Naive thymus-derived CD8-positive, alpha-beta T cell (primary cell): ENCODE results near the gene PODNL1. TPM values are rescaled to one million over a fixed set of nuclear protein-coding genes. Genes with fewer than 3 reads are reported as not detected.

Experiments
- ATAC-seq, 2 donors: fragments of 150-1000 bp; cut with Tn5 transposase in 1 of 2; sonication (Bioruptor Pico), chemical (Tn5 transposase) in 1 of 2; 1 replicate in 1 of 2; 2 replicates in 1 of 2; pipeline ENCODE4 v1.10.0; 2021; ENCODE audit warnings: mild to moderate bottlenecking in 2 of 2, moderate library complexity in 2 of 2
- POLR2A ChIA-PET: fragments of 350-600 bp; sonication (Branson Sonifier 250); formaldehyde crosslinking; loops from one replicate; lab custom pipeline; 2021; ENCODE audit warnings: antibody characterized with exemption; lab: Charles Lee
- DNase-seq, 10 donors: peaks; one replicate each; pipeline versions ENCODE4 v3.0.0 to v3.0.0-alpha.2; 2020 to 2022
- H3K27ac Mint-ChIP-seq, 10 donors: one replicate each; pipeline ENCODE4 v1.8.0; 2020 to 2022; ENCODE audit warnings: mild to moderate bottlenecking in 10 of 10, mixed read lengths in 10 of 10, moderate library complexity in 4 of 10, inconsistent platforms in 1 of 10
- H3K27me3 Mint-ChIP-seq, 5 donors: one replicate each; pipeline ENCODE4 v1.8.0; 2021 to 2022; ENCODE audit warnings: mixed read lengths in 5 of 5
- H3K36me3 Mint-ChIP-seq, 3 donors: one replicate each; pipeline ENCODE4 v1.8.0; 2020 to 2022; ENCODE audit warnings: mixed read lengths in 3 of 3, mild to moderate bottlenecking in 2 of 3, inconsistent platforms in 1 of 3
- H3K4me1 Mint-ChIP-seq, 4 donors: one replicate each; pipeline ENCODE4 v1.8.0; 2021 to 2022; ENCODE audit warnings: mixed read lengths in 4 of 4
- H3K4me3 Mint-ChIP-seq, 10 donors: one replicate each; pipeline ENCODE4 v1.8.0; 2020 to 2022; ENCODE audit warnings: mild to moderate bottlenecking in 10 of 10, mixed read lengths in 10 of 10, moderate library complexity in 6 of 10, inconsistent platforms in 1 of 10
- H3K9me3 Mint-ChIP-seq, 9 donors: one replicate each; pipeline ENCODE4 v1.8.0; 2020 to 2022; ENCODE audit warnings: mixed read lengths in 9 of 9, mild to moderate bottlenecking in 3 of 9, inconsistent platforms in 1 of 9, moderate library complexity in 1 of 9
- polyA plus RNA-seq, 3 donors: library from polyadenylated mRNA; unstranded; fragments of 300-500 nt; fragmentation: Illumina TruSeq; gene quantifications; one replicate each; pipeline ENCODE4 v1.2.3, GENCODE V29; 2021
- total RNA-seq, 8 experiments: library from RNA in 2 of 8; stranded (reverse) in 2 of 8; gene quantifications; one replicate each; pipeline ENCODE4 v1.2.3 and lab custom pipeline; 2021 to 2026

Gene PODNL1, protein sequence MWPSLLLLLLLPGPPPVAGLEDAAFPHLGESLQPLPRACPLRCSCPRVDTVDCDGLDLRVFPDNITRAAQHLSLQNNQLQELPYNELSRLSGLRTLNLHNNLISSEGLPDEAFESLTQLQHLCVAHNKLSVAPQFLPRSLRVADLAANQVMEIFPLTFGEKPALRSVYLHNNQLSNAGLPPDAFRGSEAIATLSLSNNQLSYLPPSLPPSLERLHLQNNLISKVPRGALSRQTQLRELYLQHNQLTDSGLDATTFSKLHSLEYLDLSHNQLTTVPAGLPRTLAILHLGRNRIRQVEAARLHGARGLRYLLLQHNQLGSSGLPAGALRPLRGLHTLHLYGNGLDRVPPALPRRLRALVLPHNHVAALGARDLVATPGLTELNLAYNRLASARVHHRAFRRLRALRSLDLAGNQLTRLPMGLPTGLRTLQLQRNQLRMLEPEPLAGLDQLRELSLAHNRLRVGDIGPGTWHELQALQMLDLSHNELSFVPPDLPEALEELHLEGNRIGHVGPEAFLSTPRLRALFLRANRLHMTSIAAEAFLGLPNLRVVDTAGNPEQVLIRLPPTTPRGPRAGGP
- not detected for total RNA-seq
- not detected for polyA plus RNA-seq
- 0 to 0.14 (median 0) reads per million in 6 experiments for total RNA-seq (lab: John Stamatoyannopoulos, UW)

DNA sequence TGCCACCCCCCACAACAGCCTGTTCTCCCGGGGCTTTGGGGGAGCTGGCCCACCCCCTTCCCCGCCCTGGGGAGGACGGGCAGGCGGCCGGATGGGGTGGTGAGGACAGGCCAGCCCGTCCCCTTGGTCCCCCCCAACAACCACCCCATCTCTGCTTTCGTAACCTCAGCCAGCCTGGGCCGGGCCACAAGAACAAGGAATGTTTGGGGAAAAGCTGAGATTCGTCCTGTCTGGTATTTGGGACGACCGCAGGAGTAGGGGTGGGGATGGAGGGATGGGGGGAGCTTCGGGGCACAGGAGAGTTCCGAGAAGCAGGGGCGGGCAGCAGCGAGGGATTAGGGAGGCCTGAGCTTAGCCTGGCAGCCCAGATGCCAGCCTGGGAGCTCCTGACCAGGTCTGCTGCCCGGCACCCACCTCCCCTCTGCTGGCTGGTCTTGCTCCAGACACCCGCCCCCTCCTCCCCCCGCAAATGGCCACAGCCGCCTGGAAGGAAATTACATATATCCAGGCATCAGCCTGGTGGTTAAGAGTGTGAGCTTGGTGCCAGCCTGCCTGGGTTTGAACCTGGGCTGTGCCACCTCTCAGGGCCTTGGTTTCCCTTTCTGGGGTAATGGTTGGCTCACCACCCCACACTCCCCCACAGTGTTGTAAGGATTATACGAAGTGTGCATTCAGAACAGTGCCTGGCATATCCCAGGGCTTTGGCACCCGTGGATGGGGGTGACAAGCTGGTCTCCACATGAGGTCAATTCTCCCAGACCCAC lies at the start of gene PODNL1:
Gene PODNL1 (minus strand): TSS at position 117 of the 764 bp plus-strand sequence. CDS start 236 bp downstream, outside the sequence.
- ATAC-seq = no peak
- H3K36me3 Mint-ChIP-seq = no peaks in the 10 kb centered on the region

DNA sequence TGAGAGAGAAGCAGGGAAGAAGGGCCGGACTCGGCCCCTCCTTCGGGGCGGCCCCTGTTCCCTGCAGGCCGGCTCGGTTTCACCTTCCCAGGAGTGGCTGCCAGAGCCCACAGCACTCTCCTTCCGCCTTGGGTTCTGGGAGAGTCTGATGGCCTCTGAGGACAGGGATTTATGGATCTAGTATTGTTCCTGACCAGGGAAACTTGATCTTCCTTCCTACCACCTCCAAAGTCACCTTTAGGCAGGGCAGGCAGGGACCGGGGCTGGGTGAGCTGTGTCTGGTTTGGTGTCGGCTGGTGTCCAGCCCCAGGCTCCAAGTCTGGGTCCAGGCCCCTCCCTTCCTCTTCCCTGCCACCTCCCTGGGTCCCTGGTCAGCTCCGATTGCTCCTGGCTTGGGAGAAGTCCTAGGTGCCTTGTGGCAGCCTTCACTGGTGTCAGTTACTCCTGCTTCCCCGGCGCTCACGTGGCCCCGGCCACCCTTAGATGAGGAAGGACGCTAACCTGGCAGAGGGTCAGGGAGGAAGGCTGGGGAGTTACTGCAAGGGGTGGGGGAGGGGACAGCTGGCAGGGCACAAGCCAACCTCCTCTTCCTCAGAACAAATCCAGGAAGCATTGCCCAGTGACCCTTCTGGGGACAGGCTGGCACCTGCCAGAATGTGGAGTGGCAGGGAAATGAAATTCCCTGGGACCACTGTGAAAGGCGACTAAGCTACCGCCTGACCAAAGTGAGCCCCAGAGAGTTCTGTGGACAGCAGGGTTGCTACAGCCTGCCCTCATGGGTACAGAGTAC lies 49.1 kb upstream of the PODNL1 start:
- no peaks in the 10 kb centered on the region for H3K9me3 Mint-ChIP-seq
- DNase-seq (no peak), ATAC-seq (no peak)
- H3K4me1 Mint-ChIP-seq = peaks cover 35 to 87% (median 82%) of the 10 kb centered on the region in 4 donors
- POLR2A ChIA-PET = interaction anchor here (0.8 to 24.8 kb wide), 7 partner anchors 11 to 104 kb away, joined by 3 to 481 read pairs (median 49); partner anchors contain the start of genes DCAF15, IL27RA and RFX1
- peaks cover 0 to 25% (median 8%) of the 10 kb centered on the region in 3 donors for H3K36me3 Mint-ChIP-seq
- peak overlapping the region; percentile 91 to 99 (median 96) for H3K27ac Mint-ChIP-seq
- no peaks in the 10 kb centered on the region for H3K27me3 Mint-ChIP-seq
- H3K4me3 Mint-ChIP-seq = peak overlapping the region; percentile 61 to 84 (median 71)

More for the DNA sequence above, at the start of gene PODNL1:
- no peak within 1 kb of the TSS for H3K4me3 Mint-ChIP-seq
- POLR2A ChIA-PET = interaction anchor here (0.5 to 1.6 kb wide), 5 partner anchors 9 to 633 kb away, joined by 3 to 4 read pairs (median 3); partner anchors contain the start of genes IL27RA and RFX1
- H3K27ac Mint-ChIP-seq = no peak within 1 kb of the TSS
- no peak for DNase-seq
- H3K27me3 Mint-ChIP-seq = peaks cover under 1 to 18% (median 6%) of the 10 kb centered on the region in 5 donors
- peaks cover 5 to 15% (median 10%) of the 10 kb centered on the region in 4 donors for H3K4me1 Mint-ChIP-seq
- no peaks in the 10 kb centered on the region for H3K9me3 Mint-ChIP-seq

DNA sequence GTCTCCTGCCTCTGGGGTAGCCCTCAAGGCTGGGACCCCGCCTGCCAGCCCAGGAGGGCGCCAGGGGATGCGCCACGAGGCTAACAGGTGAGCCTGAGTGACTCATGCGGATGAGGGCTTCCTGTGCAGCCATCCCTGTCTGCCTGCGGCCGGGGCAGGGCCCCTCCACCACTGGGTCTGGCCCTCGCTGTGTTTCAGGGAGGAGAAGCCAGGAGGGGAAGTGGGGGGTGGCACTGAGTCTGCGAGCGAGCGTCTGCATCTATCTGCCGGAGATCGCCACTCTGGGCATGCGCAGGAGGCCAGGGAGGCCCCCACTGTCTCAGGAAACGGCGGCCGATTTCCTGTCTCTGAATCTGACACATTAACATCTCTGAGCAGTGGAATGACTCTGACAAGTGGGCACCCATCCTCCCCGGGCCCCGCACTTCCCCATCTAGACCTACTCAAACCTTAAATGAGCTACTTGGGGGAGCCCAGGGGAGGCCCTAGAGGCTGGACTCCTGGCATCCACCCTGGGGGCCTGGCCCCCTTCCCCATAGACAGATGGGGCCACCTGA lies 48.2 kb upstream of the PODNL1 start:
- peaks cover 33 to 91% (median 84%) of the 10 kb centered on the region in 4 donors for H3K4me1 Mint-ChIP-seq
- no peaks in the 10 kb centered on the region for H3K27me3 Mint-ChIP-seq
- peak overlapping the region; percentile 91 to 99 (median 96) for H3K27ac Mint-ChIP-seq
- H3K36me3 Mint-ChIP-seq = peaks cover 0 to 19% (median 6%) of the 10 kb centered on the region in 3 donors
- DNase-seq = peak; percentile 96 to 99 (median 98)
- POLR2A ChIA-PET = interaction anchor here (0.8 to 24.8 kb wide), 8 partner anchors 11 to 238 kb away, joined by 3 to 481 read pairs (median 26); partner anchors contain the start of genes DCAF15, IL27RA and RFX1
- peak overlapping the region; percentile 61 to 84 (median 71) for H3K4me3 Mint-ChIP-seq
- ATAC-seq = peak; percentile 85 to 87
- H3K9me3 Mint-ChIP-seq = no peaks in the 10 kb centered on the region

DNA sequence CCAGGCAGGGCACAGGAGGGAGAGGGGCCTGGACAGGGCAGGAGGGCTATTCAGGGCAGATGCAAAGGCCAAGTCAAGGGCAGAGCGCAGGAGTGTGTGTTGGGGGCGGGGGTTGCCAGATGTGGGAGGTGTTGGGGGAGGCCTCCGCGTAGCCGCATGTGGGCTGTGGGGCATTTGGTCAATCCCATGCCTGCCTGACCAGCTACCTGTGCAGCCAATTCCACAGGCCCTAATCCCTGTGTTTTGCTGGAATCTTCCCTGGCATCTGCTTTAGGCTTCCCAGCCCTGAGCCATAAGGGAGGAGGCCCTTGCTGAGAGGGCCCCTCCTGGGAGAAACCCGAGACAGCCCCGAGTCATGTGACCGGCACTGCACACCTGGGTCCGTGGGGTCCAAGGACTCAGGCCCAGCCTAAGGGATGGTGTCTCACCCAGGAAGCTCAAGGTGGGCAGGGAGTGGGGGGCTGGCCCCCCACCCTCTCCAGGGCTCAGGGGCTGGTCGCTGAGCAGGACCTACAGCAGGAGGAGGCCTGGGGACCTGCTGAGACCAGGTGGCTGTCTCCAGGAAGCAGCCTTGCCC lies 47.6 kb upstream of the PODNL1 start:
- peaks cover 0 to 15% (median 6%) of the 10 kb centered on the region in 3 donors for H3K36me3 Mint-ChIP-seq
- peaks cover 31 to 90% (median 83%) of the 10 kb centered on the region in 4 donors for H3K4me1 Mint-ChIP-seq
- ATAC-seq = peak; percentile 15 to 21
- H3K27ac Mint-ChIP-seq = peak overlapping the region; percentile 91 to 99 (median 98)
- POLR2A ChIA-PET = interaction anchor here (0.8 to 24.8 kb wide), 10 partner anchors 10 to 238 kb away, joined by 3 to 481 read pairs (median 6); partner anchors contain the start of genes DCAF15, IL27RA and RFX1
- peak overlapping the region; percentile 40 to 84 (median 71) for H3K4me3 Mint-ChIP-seq
- H3K9me3 Mint-ChIP-seq = no peaks in the 10 kb centered on the region
- H3K27me3 Mint-ChIP-seq = no peaks in the 10 kb centered on the region
- no peak for DNase-seq

DNA sequence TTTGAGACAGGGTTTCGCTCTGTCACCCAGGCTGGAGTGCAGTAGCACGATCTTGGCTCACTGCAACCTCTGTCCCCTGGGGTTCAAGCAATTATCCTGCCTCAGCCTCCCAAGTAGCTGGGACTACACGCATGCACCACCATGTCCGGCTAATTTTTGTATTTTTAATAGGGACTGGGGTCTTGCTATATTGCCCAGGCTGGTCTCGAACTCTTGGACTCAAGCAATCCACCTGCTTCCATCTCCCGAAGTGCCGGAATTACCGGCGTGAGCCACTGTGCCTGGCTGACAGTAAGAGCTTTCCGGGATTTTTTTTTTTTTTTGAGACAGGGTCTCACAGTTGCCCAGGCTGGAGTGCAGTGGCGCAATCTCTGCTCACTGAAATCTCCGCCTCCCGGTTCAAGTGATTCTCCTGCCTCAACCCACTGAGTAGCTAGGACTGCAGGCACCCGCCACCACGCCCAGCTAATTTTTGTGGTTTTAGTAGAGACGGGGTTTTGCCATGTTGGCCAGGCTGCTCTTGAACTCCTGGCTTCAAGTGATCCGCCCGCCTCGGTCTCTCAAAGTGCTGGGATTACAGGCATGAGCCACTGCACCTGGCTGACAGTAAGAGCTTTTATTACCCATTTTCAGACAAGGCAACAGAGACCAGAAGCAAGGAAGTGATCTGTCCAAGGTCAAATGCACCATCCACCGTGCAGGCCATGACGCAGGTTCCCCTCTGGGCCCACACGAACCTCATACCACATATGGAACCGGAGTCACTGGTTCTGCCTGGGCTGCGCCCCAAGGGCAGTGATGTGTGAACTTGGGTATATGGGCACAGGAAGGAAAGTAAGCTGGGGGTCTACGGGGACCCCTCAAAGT lies 46.9 kb upstream of the PODNL1 start:
- ATAC-seq = no peak
- POLR2A ChIA-PET = interaction anchor here (0.6 to 24.8 kb wide), 11 partner anchors 9 to 237 kb away, joined by 3 to 481 read pairs (median 5); partner anchors contain the start of genes DCAF15, IL27RA and RFX1
- H3K27me3 Mint-ChIP-seq = no peaks in the 10 kb centered on the region
- H3K9me3 Mint-ChIP-seq = no peaks in the 10 kb centered on the region
- DNase-seq = no peak
- peaks cover 28 to 89% (median 81%) of the 10 kb centered on the region in 4 donors for H3K4me1 Mint-ChIP-seq
- H3K4me3 Mint-ChIP-seq = peak overlapping the region; percentile 40 to 79 (median 70)
- H3K36me3 Mint-ChIP-seq = peaks cover 0 to 12% (median 5%) of the 10 kb centered on the region in 3 donors
- H3K27ac Mint-ChIP-seq = peak overlapping the region; percentile 91 to 99 (median 98)

DNA sequence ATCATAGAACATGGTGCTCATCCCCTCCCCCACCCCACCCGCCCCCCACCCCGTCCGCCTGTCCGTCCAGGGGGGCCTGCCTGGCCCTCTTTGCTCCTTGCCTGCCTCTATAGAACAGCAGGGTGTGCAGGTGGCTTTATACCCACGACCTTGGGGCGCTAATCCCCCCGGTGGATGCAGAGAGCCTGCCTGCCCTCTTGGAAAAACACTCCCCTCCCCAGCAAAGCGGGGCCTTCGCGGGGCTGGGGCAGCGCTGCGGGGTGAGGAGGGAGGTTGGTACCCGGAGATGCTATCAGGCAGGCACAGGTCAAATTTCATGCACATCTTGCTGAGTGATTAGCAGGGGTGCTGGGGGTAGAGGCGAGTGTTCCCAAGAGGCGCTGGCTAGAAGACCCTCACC lies 46.0 kb upstream of the PODNL1 start:
- peak overlapping the region in 6 of 10 donors; percentile 4 to 79 (median 62) for H3K4me3 Mint-ChIP-seq
- H3K4me1 Mint-ChIP-seq = peaks cover 22 to 87% (median 78%) of the 10 kb centered on the region in 4 donors
- peak in 1 of 10 donors; percentile 32 for DNase-seq
- no peaks in the 10 kb centered on the region for H3K27me3 Mint-ChIP-seq
- ATAC-seq = no peak
- H3K27ac Mint-ChIP-seq = peak overlapping the region; percentile 91 to 99 (median 98)
- H3K9me3 Mint-ChIP-seq = no peaks in the 10 kb centered on the region
- POLR2A ChIA-PET = interaction anchor here (2.1 to 24.8 kb wide), 5 partner anchors 8 to 47 kb away, joined by 5 to 481 read pairs (median 56); partner anchors contain the start of genes DCAF15, IL27RA and RFX1
- H3K36me3 Mint-ChIP-seq = peaks cover 0 to 3% (median 0%) of the 10 kb centered on the region in 3 donors

DNA sequence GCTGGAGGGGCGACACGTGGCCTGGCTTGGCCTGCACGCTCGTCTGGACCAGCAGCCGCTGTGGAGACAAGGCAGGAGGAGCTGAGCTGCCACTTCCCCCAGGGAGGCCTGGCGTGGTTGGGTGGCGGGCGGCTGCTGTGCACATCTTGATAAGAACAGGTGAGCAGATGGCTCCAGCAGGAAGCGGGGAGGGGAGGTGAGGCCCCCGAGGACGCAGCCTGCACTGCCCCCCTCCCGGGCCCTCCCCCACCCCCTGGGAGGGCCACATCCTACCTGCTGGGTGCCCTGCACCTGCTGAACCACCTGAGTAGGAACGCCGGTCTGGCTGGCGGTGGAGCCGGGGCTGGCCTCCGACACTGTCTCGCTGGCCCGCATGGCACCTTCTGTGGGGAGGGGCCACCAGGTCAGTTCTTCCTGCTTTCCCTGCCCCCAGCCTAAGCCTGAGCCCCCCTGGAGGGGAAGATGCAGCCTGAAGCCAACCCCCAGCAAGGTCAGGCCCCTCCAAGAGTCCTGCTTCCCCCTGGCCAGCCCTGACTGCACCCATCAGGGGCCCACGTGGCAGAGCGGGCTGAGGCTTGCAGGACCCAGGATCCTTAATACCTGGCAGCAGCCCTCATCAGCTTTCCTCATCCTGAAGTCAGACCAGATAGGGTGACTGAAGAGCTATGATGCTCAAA lies 45.1 kb upstream of the PODNL1 start:
- Mint-ChIP-seq H3K9me3 (no peaks in the 10 kb centered on the region), H3K36me3 (no peaks in the 10 kb centered on the region), H3K27me3 (no peaks in the 10 kb centered on the region), H3K4me1 (peaks cover 19 to 79% (median 70%) of the 10 kb centered on the region in 4 donors), H3K4me3 (peak overlapping the region; percentile 55 to 83 (median 66)), H3K27ac (peak overlapping the region; percentile 25 to 93 (median 90))
- peak in 8 of 10 donors; percentile 30 to 76 (median 46) for DNase-seq
- ATAC-seq = peak in 1 of 2 donors; percentile 12
- POLR2A ChIA-PET = interaction anchor here (0.6 to 24.8 kb wide), 5 partner anchors 19 to 163 kb away, joined by 3 to 481 read pairs (median 56); partner anchors contain the start of genes DCAF15, IL27RA and RFX1

DNA sequence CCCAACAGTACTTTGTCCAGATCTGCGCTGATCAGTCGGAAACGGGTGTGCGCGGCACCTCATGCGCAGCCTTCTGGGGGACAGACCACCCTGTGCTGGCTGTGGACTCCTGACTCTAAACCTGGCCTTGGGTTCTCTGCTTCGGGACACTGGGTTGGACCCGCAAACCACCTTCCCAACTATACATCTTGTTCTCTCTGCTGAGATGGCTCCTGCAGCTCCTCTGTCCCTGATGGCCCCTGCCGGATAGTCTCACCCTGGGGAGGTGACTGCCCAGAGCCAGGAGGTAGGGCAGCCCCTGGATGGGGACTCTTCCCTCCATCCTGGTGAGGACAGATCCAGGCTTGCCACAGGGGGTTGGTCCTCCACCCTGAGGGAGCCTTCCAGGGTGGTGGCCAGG lies 44.6 kb upstream of the PODNL1 start:
- no peaks in the 10 kb centered on the region for H3K27me3 Mint-ChIP-seq
- H3K9me3 Mint-ChIP-seq = no peaks in the 10 kb centered on the region
- POLR2A ChIA-PET = interaction anchor here (1.2 to 24.8 kb wide), 4 partner anchors 20 to 102 kb away, joined by 3 to 481 read pairs (median 64); partner anchors contain the start of genes DCAF15, IL27RA and RFX1
- H3K4me3 Mint-ChIP-seq = peak overlapping the region; percentile 54 to 83 (median 65)
- peaks cover 22 to 77% (median 67%) of the 10 kb centered on the region in 4 donors for H3K4me1 Mint-ChIP-seq
- ATAC-seq = no peak
- no peaks in the 10 kb centered on the region for H3K36me3 Mint-ChIP-seq
- H3K27ac Mint-ChIP-seq = peak overlapping the region; percentile 25 to 93 (median 90)
- no peak for DNase-seq

DNA sequence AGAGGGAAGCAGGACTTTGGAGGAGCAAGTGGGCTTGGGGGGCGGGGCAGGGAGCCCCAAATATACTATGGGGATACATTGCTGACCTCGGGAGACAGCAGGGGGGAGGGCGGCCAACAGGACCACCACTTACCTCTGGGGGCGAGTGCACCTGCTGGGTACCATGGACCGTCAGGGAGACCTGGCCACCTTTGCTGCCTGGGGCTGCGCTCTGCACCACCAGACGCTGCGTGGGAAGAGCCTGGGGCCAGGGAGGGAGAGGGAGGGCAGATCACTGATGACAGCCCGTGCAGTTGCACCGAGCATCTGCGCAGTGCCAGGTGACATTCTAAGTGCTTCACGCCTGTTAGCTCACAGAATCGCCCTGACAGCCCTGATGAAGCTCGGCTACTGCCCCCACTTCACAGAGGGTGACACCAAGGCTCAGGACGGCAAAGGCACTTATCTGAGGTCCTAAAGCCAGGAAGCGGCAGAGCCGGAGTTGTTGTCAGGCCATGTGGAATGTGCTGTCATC lies 43.8 kb upstream of the PODNL1 start:
- Mint-ChIP-seq H3K36me3 (no peaks in the 10 kb centered on the region), H3K4me1 (peaks cover 19 to 70% (median 60%) of the 10 kb centered on the region in 4 donors), H3K4me3 (peak overlapping the region in 4 of 10 donors; percentile 27 to 63 (median 46)), H3K9me3 (no peaks in the 10 kb centered on the region), H3K27me3 (no peaks in the 10 kb centered on the region), H3K27ac (peak overlapping the region; percentile 25 to 93 (median 60))
- no peak for ATAC-seq
- POLR2A ChIA-PET = interaction anchor here (7.4 to 24.8 kb wide), 3 partner anchors 20 to 49 kb away, joined by 56 to 481 read pairs (median 73); partner anchors contain the start of genes DCAF15, IL27RA and RFX1
- DNase-seq = no peak
